Transverse colon (tissue), 4 donors: ENCODE data around the gene SNX5.

Experiments used
- CTCF ChIP-seq, 5 experiments: fragments of 200-600 bp in 3 of 5; fragments of 450-650 bp in 2 of 5; sonication (generic) in 3 of 5; IDR thresholded peaks; 1 replicate in 2 of 5; 2 replicates in 3 of 5; pipeline ENCODE4 v1.5.1; 2016 to 2017; ENCODE audit warnings: antibody characterized with exemption in 5 of 5, inconsistent platforms in 3 of 5, mild to moderate bottlenecking in 2 of 5, moderate library complexity in 1 of 5
- EP300 ChIP-seq: sonication (generic); formaldehyde crosslinking; IDR thresholded peaks from one replicate; pipeline ENCODE4 v1.6.1; 2017; ENCODE audit warnings: antibody characterized with exemption, low read depth
- POLR2A ChIP-seq: fragments of 450-650 bp; IDR thresholded peaks from one replicate; pipeline ENCODE4 v1.6.1; 2016; ENCODE audit warnings: antibody characterized with exemption, mild to moderate bottlenecking, moderate library complexity
- POLR2AphosphoS5 ChIP-seq, 3 donors: sonication (generic); formaldehyde crosslinking; IDR thresholded peaks; one replicate each; pipeline ENCODE4 v1.6.1; 2016; ENCODE audit warnings: antibody characterized with exemption in 3 of 3

GRCh38 chr20:17964073-17964472, 4.5 kb downstream of the SNX5 start:
- TF ChIP-seq CTCF (IDR thresholded peaks at IDR 0.05) (no peak), POLR2A (no peak), POLR2AphosphoS5 (IDR thresholded peaks at IDR 0.05) (no peak), EP300 (no peak)
